Liver (tissue), 9 donors: ENCODE data around the gene ZP4. TPM values are rescaled to one million over a fixed set of nuclear protein-coding genes. Genes with fewer than 3 reads are reported as not detected.

Experiments
- DNase-seq: peaks from one replicate; pipeline ENCODE4 v3.0.0-alpha.2; 2017; ENCODE audit warnings: low spot score
- H3K27ac ChIP-seq, 2 donors: one replicate each; pipeline ENCODE4 v1.7.0; 2013; ENCODE audit warnings: inconsistent platforms in 2 of 2, low read length in 2 of 2, control low read depth in 1 of 2, low read depth in 1 of 2, mild to moderate bottlenecking in 1 of 2
- H3K27me3 ChIP-seq, 4 donors: one replicate each; pipeline versions ENCODE4 v1.6.1 to v1.7.0; 2013; ENCODE audit warnings: low read length in 3 of 4, inconsistent platforms in 1 of 4, mild to moderate bottlenecking in 1 of 4, moderate library complexity in 1 of 4; ENCODE audit not compliant: control insufficient read depth in 4 of 4, insufficient read depth in 4 of 4
- H3K36me3 ChIP-seq, 4 donors: one replicate each; pipeline versions ENCODE4 v1.6.1 to v1.7.0; 2013; ENCODE audit warnings: low read length in 3 of 4, mild to moderate bottlenecking in 3 of 4, low read depth in 1 of 4, moderate library complexity in 1 of 4; ENCODE audit not compliant: control insufficient read depth in 4 of 4, insufficient read depth in 3 of 4
- H3K4me1 ChIP-seq, 4 donors: one replicate each; pipeline versions ENCODE4 v1.6.1 to v1.7.0; 2013; ENCODE audit warnings: low read length in 3 of 4, mild to moderate bottlenecking in 3 of 4, moderate library complexity in 1 of 4; ENCODE audit not compliant: control insufficient read depth in 4 of 4, insufficient read depth in 4 of 4
- H3K4me3 ChIP-seq, 3 donors: one replicate each; pipeline versions ENCODE4 v1.6.1 to v1.7.0; 2013; ENCODE audit warnings: low read length in 3 of 3, control low read depth in 1 of 3, low read depth in 1 of 3, mild to moderate bottlenecking in 1 of 3
- H3K9ac ChIP-seq, 2 donors: one replicate each; pipeline ENCODE4 v1.7.0; 2013; ENCODE audit warnings: low read length in 2 of 2, mild to moderate bottlenecking in 2 of 2, moderate library complexity in 2 of 2, control low read depth in 1 of 2, low read depth in 1 of 2
- H3K9me3 ChIP-seq, 4 donors: one replicate each; pipeline versions ENCODE4 v1.6.1 to v1.7.0; 2013; ENCODE audit warnings: low read length in 3 of 4; ENCODE audit not compliant: control insufficient read depth in 4 of 4
- EGR1 ChIP-seq, 2 donors: IDR thresholded peaks; 2 replicates each; pipeline ENCODE4 v1.6.1; 2016 to 2018; ENCODE audit warnings: antibody characterized with exemption in 2 of 2, low read depth in 2 of 2
- FOXA1 ChIP-seq: IDR thresholded peaks from 2 replicates; pipeline ENCODE4 v1.6.1; 2016; ENCODE audit warnings: antibody characterized with exemption
- FOXA2 ChIP-seq: IDR thresholded peaks from 2 replicates; pipeline ENCODE4 v1.6.1; 2016; ENCODE audit warnings: antibody characterized with exemption
- GABPA ChIP-seq, 2 donors: IDR thresholded peaks in 1 of 2; conservative IDR thresholded peaks in 1 of 2; 2 replicates each; pipeline ENCODE4 v1.6.1; 2016; ENCODE audit warnings: antibody characterized with exemption in 2 of 2, mild to moderate bottlenecking in 1 of 2, moderate library complexity in 1 of 2
- HNF4A ChIP-seq, 2 donors: conservative IDR thresholded peaks; 2 replicates each; pipeline ENCODE4 v1.6.1; 2016; ENCODE audit warnings: antibody characterized with exemption in 2 of 2, mild to moderate bottlenecking in 2 of 2
- HNF4G ChIP-seq: IDR thresholded peaks from 2 replicates; pipeline ENCODE4 v1.6.1; 2016; ENCODE audit warnings: antibody characterized with exemption
- MAX ChIP-seq: IDR thresholded peaks from 2 replicates; pipeline ENCODE4 v1.6.1; 2016; ENCODE audit warnings: antibody characterized with exemption
- NR2F2 ChIP-seq: IDR thresholded peaks from 2 replicates; pipeline ENCODE4 v1.6.1; 2016; ENCODE audit warnings: antibody characterized with exemption
- RAD21 ChIP-seq, 2 donors: IDR thresholded peaks; 2 replicates each; pipeline ENCODE4 v1.6.1; 2016; ENCODE audit warnings: antibody characterized with exemption in 2 of 2, mild to moderate bottlenecking in 2 of 2
- REST ChIP-seq: IDR thresholded peaks from 2 replicates; pipeline ENCODE4 v1.6.1; 2016; ENCODE audit warnings: antibody characterized with exemption, mild to moderate bottlenecking
- SP1 ChIP-seq: IDR thresholded peaks from 2 replicates; pipeline ENCODE4 v1.6.1; 2018; ENCODE audit warnings: antibody characterized with exemption, mild to moderate bottlenecking
- ZBTB33 ChIP-seq: IDR thresholded peaks from 2 replicates; pipeline ENCODE4 v1.6.1; 2016; ENCODE audit warnings: antibody characterized with exemption
- WGBS: extraction: QIAGEN DNeasy Blood & Tissue Kit; methylation state at CpG from one replicate; pipeline ENCODE4 v1.1.7; 2013; 5-methylcytosine and 5-hydroxymethylcytosine counted together
- polyA plus RNA-seq, 2 donors: library from polyadenylated mRNA; stranded (reverse) in 1 of 2; unstranded in 1 of 2; fragments of 200-250 nt in 1 of 2; fragments of >200 nt in 1 of 2; fragmentation: Nextera tagmentation in 1 of 2; extraction: Ambion mirVana in 1 of 2; gene quantifications; one replicate each; pipeline versions ENCODE4 v1.2.1 to v1.2.3, GENCODE V29; 2013 to 2015
- total RNA-seq, 2 donors: library from RNA; depleted of rRNA; stranded (reverse); fragments of >200 nt; gene quantifications; one replicate each; pipeline ENCODE4 v1.2.3, GENCODE V29; 2014
- donor health status: healthy.
- donor health status: healthy.
- donor health status: healthy.
- donor health status: healthy.
- donor health status: healthy.

ZP4 gene
- total and polyA plus RNA-seq, 4 donors = not detected

- Histone ChIP-seq H3K9me3 (no peaks in the 10 kb centered on the region), H3K4me1 (no peaks in the 10 kb centered on the region), H3K9ac (no peak overlapping the region), H3K27ac (no peak overlapping the region), H3K4me3 (no peak overlapping the region), H3K36me3 (no peaks in the 10 kb centered on the region), H3K27me3 (peaks cover 0 to 3% (median 0%) of the 10 kb centered on the region in 4 donors)
- TF ChIP-seq RAD21 (IDR thresholded peaks at IDR 0.05) = no peak
- no peak for TF ChIP-seq FOXA1
- no peak for TF ChIP-seq NR2F2
- no peak for TF ChIP-seq ZBTB33
- TF ChIP-seq EGR1 (IDR thresholded peaks at IDR 0.05; ENCODE audit: low read depth in 2 of 2) = no peak
- no peak for TF ChIP-seq FOXA2
- no peak for TF ChIP-seq GABPA (IDR thresholded peaks at IDR 0.05 in 1 of 2, conservative IDR thresholded peaks at IDR 0.05 in 1 of 2)
- TF ChIP-seq SP1 = no peak
- no peak for TF ChIP-seq HNF4A (conservative IDR thresholded peaks at IDR 0.05)
- no peak for TF ChIP-seq HNF4G
- no peak for TF ChIP-seq REST
- TF ChIP-seq MAX = no peak
- no peak for DNase-seq
- 60% methylated on average over 7 of the region's 7 CpGs for WGBS
Measured at GRCh38 chr1:237832858-237833257, 57.9 kb downstream of the ZP4 start.
